ENCODE data around the gene RXRA. TPM values are rescaled to one million over a fixed set of nuclear protein-coding genes. Genes with fewer than 3 reads are reported as not detected.

The RXRA gene
- total and polyA plus RNA-seq, 2 of the 13 experiments (the other 11 are each of a cell fraction or from before 2014, with no cell fraction given) = 18.9 to 29.2 TPM

DNA sequence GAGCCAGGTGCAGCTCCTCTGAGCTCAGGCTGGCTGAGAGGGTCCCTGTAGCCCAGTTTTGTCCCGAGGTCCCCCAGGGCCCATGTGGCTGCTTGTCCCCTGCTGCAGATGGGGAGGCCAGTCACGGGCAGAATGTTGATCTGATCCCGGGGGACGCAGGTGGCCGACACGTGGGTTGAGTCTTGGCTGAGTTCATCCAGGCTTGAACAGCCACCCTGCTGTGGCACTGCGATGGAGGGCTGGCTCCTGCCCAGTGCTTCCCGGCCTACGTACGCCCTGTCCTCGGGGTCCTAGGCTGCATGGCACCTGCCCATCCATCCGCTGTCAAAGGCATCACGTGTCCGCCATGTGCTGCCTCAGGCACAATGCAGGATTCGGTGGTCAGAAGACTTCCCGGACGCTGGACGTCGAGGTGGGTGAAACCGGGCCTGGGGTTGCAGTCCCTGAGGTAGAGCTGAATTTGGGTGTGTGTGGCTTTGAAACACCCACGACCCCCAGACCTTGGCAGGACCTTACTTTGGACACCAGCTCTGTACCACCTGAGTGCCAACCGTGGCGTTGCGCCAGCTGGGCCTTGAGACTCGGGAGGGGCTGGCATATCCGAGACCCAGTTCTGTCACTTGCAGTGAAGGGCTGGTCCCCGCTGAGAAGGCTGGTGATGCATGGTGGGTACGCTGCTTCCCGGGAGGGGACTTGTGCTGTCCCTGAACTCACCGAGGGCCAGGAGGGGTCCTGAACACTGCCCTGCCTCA is 22.3 kb downstream of the RXRA start:
- ChIA-PET CTCF (ENCODE audit: low intra/inter-chr PET ratio, low total read pairs) (no interaction called here), POLR2A (no interaction called here)
- no peak overlapping the region for H3K4me3 ChIP-seq (replicated peaks in 1 of 3; ENCODE audit: insufficient read depth in 1 of 3, low read depth in 2 of 3, low read length in 3 of 3)
- intact Hi-C loops (cut with micrococcal nuclease; ENCODE audit: unreplicated experiment) = no loop called here
- peaks cover 1 to 6% of the 10 kb centered on the region in 2 experiments; a peak in 3 of 5 replicates for H3K36me3 ChIP-seq (replicated peaks in 1 of 2; ENCODE audit: control insufficient read depth in 1 of 2, insufficient read depth in 2 of 2, low read length in 2 of 2)
- ATAC-seq (no peak), DNase-seq (ENCODE audit: low spot score) (no peak), FAIRE-seq (no peak)
- no peaks in the 10 kb centered on the region for H3K27me3 ChIP-seq (ENCODE audit: control insufficient read depth in 1 of 2, insufficient read depth in 2 of 2, low read length in 2 of 2)
- peaks cover 78% of the 10 kb centered on the region; the same call in 1 of the 2 replicates for H4K20me1 ChIP-seq (ENCODE audit: insufficient read depth, low read length)
- no peak overlapping the region for H2AFZ ChIP-seq (ENCODE audit: low read length)
- no TSS peak for BruUV-seq (replicated peaks)
- H3K27ac ChIP-seq (ENCODE audit: extremely low read length, insufficient read depth, low read length) = no peak overlapping the region
- no peak overlapping the region for H3K4me2 ChIP-seq (ENCODE audit: low read depth, low read length)
- 90% methylated on average over 2 of the region's 30 CpGs for WGBS (ENCODE audit: low lambda C conversion rate)
- peaks cover 3% of the 10 kb centered on the region for H3K4me1 ChIP-seq (ENCODE audit: insufficient read depth, low read length)
- no peak overlapping the region for H3K9ac ChIP-seq (ENCODE audit: insufficient read depth, low read depth, low read length)
- in situ Hi-C loops (cut with HindIII; ENCODE audit: extremely low pct_ligation_motif_present, low pct_unique_long_range_greater_than_20kb) = no loop called here
- H3K79me2 ChIP-seq (ENCODE audit: insufficient read depth, low read length) = peaks cover 83% of the 10 kb centered on the region
- no peaks in the 10 kb centered on the region for H3K9me3 ChIP-seq (ENCODE audit: low read length)
- TF ChIP-seq MTF2 (CRISPR knock-in tag; IDR thresholded peaks at IDR 0.05; ENCODE audit: borderline replicate concordance) (no peak), AGO1 (IDR thresholded peaks at IDR 0.05; ENCODE audit: low read depth, low read length, poor library complexity, severe bottlenecking) (no peak), ZIK1 (CRISPR knock-in tag; IDR thresholded peaks at IDR 0.05; ENCODE audit: borderline replicate concordance, low read depth) (no peak), SUZ12 (IDR thresholded peaks at IDR 0.05; ENCODE audit: low read depth, low read length) (no peak), ZNF441 (CRISPR knock-in tag; IDR thresholded peaks at IDR 0.05; ENCODE audit: borderline replicate concordance) (no peak), ZFY (CRISPR knock-in tag; IDR thresholded peaks at IDR 0.05) (no peak), GPN1 (CRISPR knock-in tag; IDR thresholded peaks at IDR 0.05; ENCODE audit: borderline replicate concordance) (no peak), ZNF292 (CRISPR knock-in tag; IDR thresholded peaks at IDR 0.05; ENCODE audit: borderline replicate concordance, low read depth) (no peak)
- TF ChIP-seq, protein P1, sequence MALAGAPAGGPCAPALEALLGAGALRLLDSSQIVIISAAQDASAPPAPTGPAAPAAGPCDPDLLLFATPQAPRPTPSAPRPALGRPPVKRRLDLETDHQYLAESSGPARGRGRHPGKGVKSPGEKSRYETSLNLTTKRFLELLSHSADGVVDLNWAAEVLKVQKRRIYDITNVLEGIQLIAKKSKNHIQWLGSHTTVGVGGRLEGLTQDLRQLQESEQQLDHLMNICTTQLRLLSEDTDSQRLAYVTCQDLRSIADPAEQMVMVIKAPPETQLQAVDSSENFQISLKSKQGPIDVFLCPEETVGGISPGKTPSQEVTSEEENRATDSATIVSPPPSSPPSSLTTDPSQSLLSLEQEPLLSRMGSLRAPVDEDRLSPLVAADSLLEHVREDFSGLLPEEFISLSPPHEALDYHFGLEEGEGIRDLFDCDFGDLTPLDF (CRISPR knock-in tag; IDR thresholded peaks at IDR 0.05) = no peak
- TF ChIP-seq, protein P2, sequence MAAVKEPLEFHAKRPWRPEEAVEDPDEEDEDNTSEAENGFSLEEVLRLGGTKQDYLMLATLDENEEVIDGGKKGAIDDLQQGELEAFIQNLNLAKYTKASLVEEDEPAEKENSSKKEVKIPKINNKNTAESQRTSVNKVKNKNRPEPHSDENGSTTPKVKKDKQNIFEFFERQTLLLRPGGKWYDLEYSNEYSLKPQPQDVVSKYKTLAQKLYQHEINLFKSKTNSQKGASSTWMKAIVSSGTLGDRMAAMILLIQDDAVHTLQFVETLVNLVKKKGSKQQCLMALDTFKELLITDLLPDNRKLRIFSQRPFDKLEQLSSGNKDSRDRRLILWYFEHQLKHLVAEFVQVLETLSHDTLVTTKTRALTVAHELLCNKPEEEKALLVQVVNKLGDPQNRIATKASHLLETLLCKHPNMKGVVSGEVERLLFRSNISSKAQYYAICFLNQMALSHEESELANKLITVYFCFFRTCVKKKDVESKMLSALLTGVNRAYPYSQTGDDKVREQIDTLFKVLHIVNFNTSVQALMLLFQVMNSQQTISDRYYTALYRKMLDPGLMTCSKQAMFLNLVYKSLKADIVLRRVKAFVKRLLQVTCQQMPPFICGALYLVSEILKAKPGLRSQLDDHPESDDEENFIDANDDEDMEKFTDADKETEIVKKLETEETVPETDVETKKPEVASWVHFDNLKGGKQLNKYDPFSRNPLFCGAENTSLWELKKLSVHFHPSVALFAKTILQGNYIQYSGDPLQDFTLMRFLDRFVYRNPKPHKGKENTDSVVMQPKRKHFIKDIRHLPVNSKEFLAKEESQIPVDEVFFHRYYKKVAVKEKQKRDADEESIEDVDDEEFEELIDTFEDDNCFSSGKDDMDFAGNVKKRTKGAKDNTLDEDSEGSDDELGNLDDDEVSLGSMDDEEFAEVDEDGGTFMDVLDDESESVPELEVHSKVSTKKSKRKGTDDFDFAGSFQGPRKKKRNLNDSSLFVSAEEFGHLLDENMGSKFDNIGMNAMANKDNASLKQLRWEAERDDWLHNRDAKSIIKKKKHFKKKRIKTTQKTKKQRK (IDR thresholded peaks at IDR 0.05; ENCODE audit: low read length) = no peak
- TF ChIP-seq, protein P3, sequence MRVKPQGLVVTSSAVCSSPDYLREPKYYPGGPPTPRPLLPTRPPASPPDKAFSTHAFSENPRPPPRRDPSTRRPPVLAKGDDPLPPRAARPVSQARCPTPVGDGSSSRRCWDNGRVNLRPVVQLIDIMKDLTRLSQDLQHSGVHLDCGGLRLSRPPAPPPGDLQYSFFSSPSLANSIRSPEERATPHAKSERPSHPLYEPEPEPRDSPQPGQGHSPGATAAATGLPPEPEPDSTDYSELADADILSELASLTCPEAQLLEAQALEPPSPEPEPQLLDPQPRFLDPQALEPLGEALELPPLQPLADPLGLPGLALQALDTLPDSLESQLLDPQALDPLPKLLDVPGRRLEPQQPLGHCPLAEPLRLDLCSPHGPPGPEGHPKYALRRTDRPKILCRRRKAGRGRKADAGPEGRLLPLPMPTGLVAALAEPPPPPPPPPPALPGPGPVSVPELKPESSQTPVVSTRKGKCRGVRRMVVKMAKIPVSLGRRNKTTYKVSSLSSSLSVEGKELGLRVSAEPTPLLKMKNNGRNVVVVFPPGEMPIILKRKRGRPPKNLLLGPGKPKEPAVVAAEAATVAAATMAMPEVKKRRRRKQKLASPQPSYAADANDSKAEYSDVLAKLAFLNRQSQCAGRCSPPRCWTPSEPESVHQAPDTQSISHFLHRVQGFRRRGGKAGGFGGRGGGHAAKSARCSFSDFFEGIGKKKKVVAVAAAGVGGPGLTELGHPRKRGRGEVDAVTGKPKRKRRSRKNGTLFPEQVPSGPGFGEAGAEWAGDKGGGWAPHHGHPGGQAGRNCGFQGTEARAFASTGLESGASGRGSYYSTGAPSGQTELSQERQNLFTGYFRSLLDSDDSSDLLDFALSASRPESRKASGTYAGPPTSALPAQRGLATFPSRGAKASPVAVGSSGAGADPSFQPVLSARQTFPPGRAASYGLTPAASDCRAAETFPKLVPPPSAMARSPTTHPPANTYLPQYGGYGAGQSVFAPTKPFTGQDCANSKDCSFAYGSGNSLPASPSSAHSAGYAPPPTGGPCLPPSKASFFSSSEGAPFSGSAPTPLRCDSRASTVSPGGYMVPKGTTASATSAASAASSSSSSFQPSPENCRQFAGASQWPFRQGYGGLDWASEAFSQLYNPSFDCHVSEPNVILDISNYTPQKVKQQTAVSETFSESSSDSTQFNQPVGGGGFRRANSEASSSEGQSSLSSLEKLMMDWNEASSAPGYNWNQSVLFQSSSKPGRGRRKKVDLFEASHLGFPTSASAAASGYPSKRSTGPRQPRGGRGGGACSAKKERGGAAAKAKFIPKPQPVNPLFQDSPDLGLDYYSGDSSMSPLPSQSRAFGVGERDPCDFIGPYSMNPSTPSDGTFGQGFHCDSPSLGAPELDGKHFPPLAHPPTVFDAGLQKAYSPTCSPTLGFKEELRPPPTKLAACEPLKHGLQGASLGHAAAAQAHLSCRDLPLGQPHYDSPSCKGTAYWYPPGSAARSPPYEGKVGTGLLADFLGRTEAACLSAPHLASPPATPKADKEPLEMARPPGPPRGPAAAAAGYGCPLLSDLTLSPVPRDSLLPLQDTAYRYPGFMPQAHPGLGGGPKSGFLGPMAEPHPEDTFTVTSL (CRISPR knock-in tag; IDR thresholded peaks at IDR 0.05; ENCODE audit: borderline replicate concordance) = no peak
